GM23338 (cell line): ENCODE data around the gene PTGDS. TPM values are rescaled to one million over a fixed set of nuclear protein-coding genes. Genes with fewer than 3 reads are reported as not detected.

Experiments used
- ATAC-seq: fragments of 200-7000 bp; cut with Tn5 transposase; 3 replicates; pipeline ENCODE4 v1.9.1; 2020
- DNase-seq: peaks from one replicate; pipeline ENCODE4 v3.0.0-alpha.2; 2015; ENCODE audit warnings: low spot score
- H2AFZ ChIP-seq: fragments of 200-600 bp; sonication (generic); 2 replicates; pipeline ENCODE4 v1.8.0; 2016; ENCODE audit warnings: antibody characterized with exemption, mild to moderate bottlenecking, moderate library complexity
- H3F3A ChIP-seq: fragments of 200-600 bp; sonication (generic); replicated peaks from 2 replicates; pipeline ENCODE4 v1.8.0; 2017; ENCODE audit warnings: antibody characterized with exemption, mixed run types, low read depth
- H3K27ac ChIP-seq: fragments of 200-600 bp; sonication (generic); 2 replicates; pipeline ENCODE4 v1.6.1; 2016; ENCODE audit warnings: low read depth
- H3K27me3 ChIP-seq: fragments of 200-600 bp; sonication (generic); 2 replicates; pipeline ENCODE4 v1.8.0; 2016; ENCODE audit warnings: mild to moderate bottlenecking, mixed run types, moderate library complexity; ENCODE audit not compliant: insufficient read depth
- H3K36me3 ChIP-seq: fragments of 200-600 bp; sonication (generic); 2 replicates; pipeline ENCODE4 v1.8.0; 2016; ENCODE audit warnings: mild to moderate bottlenecking; ENCODE audit not compliant: insufficient read depth
- H3K4me1 ChIP-seq: fragments of 200-600 bp; sonication (generic); 2 replicates; pipeline ENCODE4 v1.8.0; 2016; ENCODE audit warnings: mild to moderate bottlenecking, moderate library complexity; ENCODE audit not compliant: insufficient read depth
- H3K4me2 ChIP-seq: fragments of 200-600 bp; sonication (generic); 2 replicates; pipeline ENCODE4 v1.7.1; 2017; ENCODE audit warnings: mixed run types
- H3K4me3 ChIP-seq: fragments of 200-600 bp; sonication (generic); 2 replicates; pipeline ENCODE4 v1.6.1; 2016; ENCODE audit warnings: mixed run types
- H3K79me2 ChIP-seq: fragments of 200-600 bp; sonication (generic); replicated peaks from 2 replicates; pipeline ENCODE4 v1.8.0; 2017; ENCODE audit warnings: mild to moderate bottlenecking; ENCODE audit not compliant: insufficient read depth
- H3K9me2 ChIP-seq: fragments of 200-600 bp; sonication (generic); 2 replicates; pipeline ENCODE4 v1.8.0; 2017; ENCODE audit not compliant: insufficient read depth
- H4K20me1 ChIP-seq: fragments of 200-600 bp; sonication (generic); replicated peaks from 2 replicates; pipeline ENCODE4 v1.8.0; 2017; ENCODE audit warnings: mild to moderate bottlenecking; ENCODE audit not compliant: insufficient read depth
- H3K27ac Mint-ChIP-seq: 2 replicates; pipeline ENCODE4 v1.8.0; 2020; ENCODE audit warnings: inconsistent platforms, mild to moderate bottlenecking, moderate library complexity, mixed read lengths
- H3K27me3 Mint-ChIP-seq: 3 replicates; pipeline ENCODE4 v1.8.0; 2022; ENCODE audit warnings: low read depth, mild to moderate bottlenecking, moderate library complexity, mixed read lengths, inconsistent platforms; ENCODE audit not compliant: insufficient read depth, poor library complexity
- H3K36me3 Mint-ChIP-seq: 3 replicates; pipeline ENCODE4 v1.8.0; 2021; ENCODE audit warnings: low read depth, mild to moderate bottlenecking, inconsistent platforms, moderate library complexity, mixed read lengths
- H3K4me1 Mint-ChIP-seq: 3 replicates; pipeline ENCODE4 v1.8.0; 2020; ENCODE audit warnings: mild to moderate bottlenecking, inconsistent platforms, mixed read lengths
- H3K4me3 Mint-ChIP-seq: 3 replicates; pipeline ENCODE4 v1.8.0; 2021; ENCODE audit warnings: moderate library complexity, mild to moderate bottlenecking, inconsistent platforms, mixed read lengths
- H3K9me3 Mint-ChIP-seq: 3 replicates; pipeline ENCODE4 v1.8.0; 2020; ENCODE audit warnings: moderate library complexity, mild to moderate bottlenecking, inconsistent platforms, mixed read lengths
- CTCF ChIP-seq, 2 experiments: fragments of 200-600 bp in 1 of 2; sonication (generic) in 1 of 2; conservative IDR thresholded peaks; 2 replicates each; pipeline versions ENCODE4 v1.5.1 to v1.6.1; 2016 to 2017; ENCODE audit warnings: antibody characterized with exemption in 2 of 2, low read depth in 2 of 2, mild to moderate bottlenecking in 2 of 2, moderate library complexity in 1 of 2
- ETS1 ChIP-seq: IDR thresholded peaks from 2 replicates; pipeline ENCODE4 v1.6.1; 2016; ENCODE audit warnings: antibody characterized with exemption
- EZH2 ChIP-seq: fragments of 200-600 bp; sonication (generic); IDR thresholded peaks from one replicate; pipeline ENCODE4 v1.8.0; 2017; ENCODE audit warnings: antibody characterized with exemption, mild to moderate bottlenecking, low read depth; ENCODE audit not compliant: unreplicated experiment
- EZH2phosphoT487 ChIP-seq: fragments of 200-600 bp; sonication (generic); IDR thresholded peaks from one replicate; pipeline ENCODE4 v1.8.1; 2018; ENCODE audit warnings: antibody characterized with exemption; ENCODE audit not compliant: unreplicated experiment
- NANOG ChIP-seq: IDR thresholded peaks from 2 replicates; pipeline ENCODE4 v1.6.1; 2016; ENCODE audit warnings: antibody characterized with exemption, borderline replicate concordance
- POLR2AphosphoS5 ChIP-seq: IDR thresholded peaks from 2 replicates; pipeline ENCODE4 v1.6.1; 2016; ENCODE audit warnings: antibody characterized with exemption, low read depth
- REST ChIP-seq: IDR thresholded peaks from one replicate; pipeline ENCODE4 v1.6.1; 2018; ENCODE audit warnings: antibody characterized with exemption; ENCODE audit not compliant: unreplicated experiment
- STAT1 ChIP-seq: IDR thresholded peaks from one replicate; pipeline ENCODE4 v1.6.1; 2016; ENCODE audit warnings: antibody characterized with exemption; ENCODE audit not compliant: unreplicated experiment
- ZNF114 ChIP-seq: fragments of 250-450 bp; sonication (Bioruptor Pico); IDR thresholded peaks from 2 replicates; pipeline ENCODE4 v1.5.0; 2020; ENCODE audit warnings: mild to moderate bottlenecking, moderate library complexity
- ZNF331 ChIP-seq: fragments of 250-450 bp; sonication (Bioruptor Pico); IDR thresholded peaks from 2 replicates; pipeline ENCODE4 v1.5.0; 2020; ENCODE audit warnings: low read depth, mild to moderate bottlenecking, moderate library complexity
- ZNF462 ChIP-seq: fragments of 250-450 bp; sonication (Bioruptor Pico); IDR thresholded peaks from 2 replicates; pipeline ENCODE4 v1.5.0; 2020; ENCODE audit warnings: mild to moderate bottlenecking, moderate library complexity
- polyA plus RNA-seq: library from polyadenylated mRNA; unstranded; fragments of >200 nt; fragmentation: Nextera tagmentation; extraction: Ambion mirVana; gene quantifications from 2 replicates; pipeline ENCODE4 v1.2.1, GENCODE V29; 2016
- total RNA-seq: library from RNA; depleted of rRNA; stranded (reverse); fragments of >200 nt; shearing (Covaris generic); gene quantifications from 2 replicates; pipeline ENCODE4 v1.2.3, GENCODE V29; 2014

PTGDS gene
- total and polyA plus RNA-seq, 2 experiments from 2014 or later, result 1.9 to 3.1 TPM

- no peaks in the 10 kb centered on the region for H4K20me1 ChIP-seq
- no peaks in the 10 kb centered on the region for H3K9me3 Mint-ChIP-seq
- H2AFZ ChIP-seq, result no peak overlapping the region
- ATAC-seq (no peak), DNase-seq (no peak)
- H3K4me3 ChIP-seq, result no peak overlapping the region
- no peaks in the 10 kb centered on the region; the same call in 2 of the 3 replicates for H3K4me1 Mint-ChIP-seq
- no peak overlapping the region for H3K4me2 ChIP-seq
- H3K36me3 Mint-ChIP-seq, result no peaks in the 10 kb centered on the region
- TF ChIP-seq NANOG, result no peak
- TF ChIP-seq STAT1, result no peak
- TF ChIP-seq ETS1, result no peak
- no peak for TF ChIP-seq ZNF331 (CRISPR knock-in tag)
- TF ChIP-seq REST, result no peak
- TF ChIP-seq EZH2, result no peak
- no peak for TF ChIP-seq CTCF (conservative IDR thresholded peaks at IDR 0.05; ENCODE audit: low read depth in 2 of 2)
- TF ChIP-seq POLR2AphosphoS5, result no peak
- no peak for TF ChIP-seq ZNF462
- no peak for TF ChIP-seq EZH2phosphoT487
- TF ChIP-seq ZNF114 (CRISPR knock-in tag), result no peak
- H3K4me3 Mint-ChIP-seq, result no peak overlapping the region
- H3K27me3 Mint-ChIP-seq, result peaks cover 26% of the 10 kb centered on the region
- 0 out of 2 replicates have a peak, but pooled peaks cover 3% of the 10 kb centered on the region for H3F3A ChIP-seq
- H3K27ac ChIP-seq, result no peak overlapping the region
- no peak overlapping the region for H3K27ac Mint-ChIP-seq
- no peaks in the 10 kb centered on the region for H3K79me2 ChIP-seq
- H3K27me3 ChIP-seq, result peaks cover 21% of the 10 kb centered on the region
- no peaks in the 10 kb centered on the region for H3K36me3 ChIP-seq
- H3K9me2 ChIP-seq, result no peaks in the 10 kb centered on the region
- 0 out of 2 replicates have a peak, but pooled peaks cover 3% of the 10 kb centered on the region for H3K4me1 ChIP-seq
These were observed 52.7 kb downstream of the PTGDS start for GRCh38 chr9:137030006-137030405.
